ENCODE results near the gene ATG9A. TPM values are rescaled to one million over a fixed set of nuclear protein-coding genes. Genes with fewer than 3 reads are reported as not detected.
A peak's percentile ranks its signal among the peaks of the same experiment; 100 is the strongest.

ATG9A gene
- total RNA-seq, 1 donor, result 60.8 TPM

GRCh38 chr2:219252570-219252899, 23.1 kb upstream of the ATG9A start:
- Histone ChIP-seq H3K79me2 (ENCODE audit: insufficient read depth, low read length) (peaks cover 5% of the 10 kb centered on the region), H3K4me1 (ENCODE audit: insufficient read depth, low read length) (peaks cover 60% of the 10 kb centered on the region), H3K9me3 (ENCODE audit: low read depth, low read length) (no peaks in the 10 kb centered on the region), H3K27me3 (ENCODE audit: insufficient read depth, low read length) (no peaks in the 10 kb centered on the region), H2AFZ (ENCODE audit: low read length) (peak overlapping the region; percentile 76), H3K27ac (ENCODE audit: low read depth, low read length) (peak overlapping the region; percentile 52), H4K20me1 (ENCODE audit: insufficient read depth, low read length) (no peaks in the 10 kb centered on the region), H3K36me3 (ENCODE audit: insufficient read depth, low read length) (peaks cover 16% of the 10 kb centered on the region), H3K4me2 (ENCODE audit: insufficient read depth, low read length) (peak overlapping the region; percentile 93), H3K4me3 (ENCODE audit: insufficient read depth, low read length) (peak overlapping the region; percentile 80)
- DNase-seq (ENCODE audit: insufficient read length, low spot score, missing footprints), result peak; percentile 79
- TF ChIP-seq, protein P1, sequence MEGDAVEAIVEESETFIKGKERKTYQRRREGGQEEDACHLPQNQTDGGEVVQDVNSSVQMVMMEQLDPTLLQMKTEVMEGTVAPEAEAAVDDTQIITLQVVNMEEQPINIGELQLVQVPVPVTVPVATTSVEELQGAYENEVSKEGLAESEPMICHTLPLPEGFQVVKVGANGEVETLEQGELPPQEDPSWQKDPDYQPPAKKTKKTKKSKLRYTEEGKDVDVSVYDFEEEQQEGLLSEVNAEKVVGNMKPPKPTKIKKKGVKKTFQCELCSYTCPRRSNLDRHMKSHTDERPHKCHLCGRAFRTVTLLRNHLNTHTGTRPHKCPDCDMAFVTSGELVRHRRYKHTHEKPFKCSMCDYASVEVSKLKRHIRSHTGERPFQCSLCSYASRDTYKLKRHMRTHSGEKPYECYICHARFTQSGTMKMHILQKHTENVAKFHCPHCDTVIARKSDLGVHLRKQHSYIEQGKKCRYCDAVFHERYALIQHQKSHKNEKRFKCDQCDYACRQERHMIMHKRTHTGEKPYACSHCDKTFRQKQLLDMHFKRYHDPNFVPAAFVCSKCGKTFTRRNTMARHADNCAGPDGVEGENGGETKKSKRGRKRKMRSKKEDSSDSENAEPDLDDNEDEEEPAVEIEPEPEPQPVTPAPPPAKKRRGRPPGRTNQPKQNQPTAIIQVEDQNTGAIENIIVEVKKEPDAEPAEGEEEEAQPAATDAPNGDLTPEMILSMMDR (IDR thresholded peaks at IDR 0.05; ENCODE audit: extremely low read depth, low read depth, low read length), result no peak

- H3K27ac ChIP-seq (ENCODE audit: low read depth, low read length), result peak overlapping the region; percentile 52
- no peaks in the 10 kb centered on the region for H3K27me3 ChIP-seq (ENCODE audit: insufficient read depth, low read length)
- H4K20me1 ChIP-seq (ENCODE audit: insufficient read depth, low read length), result no peaks in the 10 kb centered on the region
- no peaks in the 10 kb centered on the region for H3K9me3 ChIP-seq (ENCODE audit: low read depth, low read length)
- TF ChIP-seq, protein P1 (IDR thresholded peaks at IDR 0.05; ENCODE audit: extremely low read depth, low read depth, low read length), result no peak
- peaks cover 60% of the 10 kb centered on the region for H3K4me1 ChIP-seq (ENCODE audit: insufficient read depth, low read length)
- H3K36me3 ChIP-seq (ENCODE audit: insufficient read depth, low read length), result peaks cover 20% of the 10 kb centered on the region
- DNase-seq (ENCODE audit: insufficient read length, low spot score, missing footprints), result no peak
- H3K79me2 ChIP-seq (ENCODE audit: insufficient read depth, low read length), result peaks cover 10% of the 10 kb centered on the region
- no peak overlapping the region for H2AFZ ChIP-seq (ENCODE audit: low read length)
- peak overlapping the region; percentile 80 for H3K4me3 ChIP-seq (ENCODE audit: insufficient read depth, low read length)
- H3K4me2 ChIP-seq (ENCODE audit: insufficient read depth, low read length), result peak overlapping the region; percentile 93
Measured at GRCh38 chr2:219252084-219252483, 22.6 kb upstream of the ATG9A start.

DNA sequence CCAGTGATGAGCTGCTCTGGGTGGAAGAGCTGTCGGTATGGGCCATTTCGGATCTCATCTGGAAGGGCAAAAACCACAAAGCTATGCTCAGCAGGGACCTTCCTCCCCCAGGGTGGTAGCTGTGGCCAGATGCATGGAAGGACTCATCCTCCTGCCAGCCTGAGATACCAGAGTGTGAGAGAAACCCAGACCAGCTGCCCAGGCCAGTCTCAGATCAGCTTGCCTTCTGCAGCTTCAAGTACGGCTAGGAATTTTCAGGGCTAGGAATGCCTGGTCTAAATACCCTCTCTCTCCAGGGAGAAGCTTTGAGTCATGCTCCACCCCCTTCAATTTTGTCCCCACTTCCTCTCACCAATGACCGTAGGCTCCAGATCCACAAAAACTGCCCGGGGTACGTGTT, 22.2 kb upstream of the ATG9A start:
- Histone ChIP-seq H4K20me1 (ENCODE audit: insufficient read depth, low read length) (no peaks in the 10 kb centered on the region), H3K4me1 (ENCODE audit: insufficient read depth, low read length) (peaks cover 60% of the 10 kb centered on the region), H3K36me3 (ENCODE audit: insufficient read depth, low read length) (peaks cover 23% of the 10 kb centered on the region), H3K4me2 (ENCODE audit: insufficient read depth, low read length) (peak overlapping the region; percentile 93), H2AFZ (ENCODE audit: low read length) (no peak overlapping the region), H3K9me3 (ENCODE audit: low read depth, low read length) (no peaks in the 10 kb centered on the region), H3K79me2 (ENCODE audit: insufficient read depth, low read length) (peaks cover 14% of the 10 kb centered on the region), H3K4me3 (ENCODE audit: insufficient read depth, low read length) (peak overlapping the region; percentile 80), H3K27me3 (ENCODE audit: insufficient read depth, low read length) (no peaks in the 10 kb centered on the region), H3K27ac (ENCODE audit: low read depth, low read length) (peak overlapping the region; percentile 52)
- TF ChIP-seq, protein P1 (IDR thresholded peaks at IDR 0.05; ENCODE audit: extremely low read depth, low read depth, low read length), result no peak
- peak; percentile 93 for DNase-seq (ENCODE audit: insufficient read length, low spot score, missing footprints)

GRCh38 chr2:219250049-219250781, 20.8 kb upstream of the ATG9A start:
- peak overlapping the region; percentile 88 for H3K27ac ChIP-seq (ENCODE audit: low read depth, low read length)
- no peak for DNase-seq (ENCODE audit: insufficient read length, low spot score, missing footprints)
- H3K9me3 ChIP-seq (ENCODE audit: low read depth, low read length), result no peaks in the 10 kb centered on the region
- H3K27me3 ChIP-seq (ENCODE audit: insufficient read depth, low read length), result no peaks in the 10 kb centered on the region
- H2AFZ ChIP-seq (ENCODE audit: low read length), result no peak overlapping the region
- no peaks in the 10 kb centered on the region for H4K20me1 ChIP-seq (ENCODE audit: insufficient read depth, low read length)
- peaks cover 29% of the 10 kb centered on the region for H3K79me2 ChIP-seq (ENCODE audit: insufficient read depth, low read length)
- TF ChIP-seq, protein P1 (IDR thresholded peaks at IDR 0.05; ENCODE audit: extremely low read depth, low read depth, low read length), result no peak
- peaks cover 70% of the 10 kb centered on the region for H3K4me1 ChIP-seq (ENCODE audit: insufficient read depth, low read length)
- peaks cover 23% of the 10 kb centered on the region for H3K36me3 ChIP-seq (ENCODE audit: insufficient read depth, low read length)
- H3K4me2 ChIP-seq (ENCODE audit: insufficient read depth, low read length), result peak overlapping the region; percentile 66
- peak overlapping the region; percentile 26 for H3K4me3 ChIP-seq (ENCODE audit: insufficient read depth, low read length)

Data from osteoblast (primary cell).